Left cardiac atrium (tissue), 4 donors: ENCODE results near the gene DSP. TPM values are rescaled to one million over a fixed set of nuclear protein-coding genes. Genes with fewer than 3 reads are reported as not detected.
A peak's percentile ranks its signal among the peaks of the same experiment; 100 is the strongest.

Experiments used
- ATAC-seq, 2 donors: fragments of 200-7000 bp; cut with Tn5 transposase; one replicate each; pipeline ENCODE4 v1.9.1; 2020; ENCODE audit warnings: mild to moderate bottlenecking in 2 of 2, moderate library complexity in 2 of 2
- DNase-seq: peaks from one replicate; pipeline ENCODE4 v3.0.0-alpha.2; 2020
- intact Hi-C, 2 donors: fragments of 100-400 bp; cut with DNase I; formaldehyde crosslinking; loops; one replicate each; pipeline versions ENCODE4 v1.14.1 to v1.15.1; 2022 to 2023
- total RNA-seq, 2 donors: library from RNA; stranded (reverse); fragmentation: NEBNext Ultra II Directional; extraction: Animal tissue kit (Norgen Biotek cat#: 25700); gene quantifications; one replicate each; pipeline ENCODE4 v1.2.1, GENCODE V29; 2021
- donor health status: DM: no; HTN: yes; CAD: no.
- donor health status: DM: no; HTN: yes; CAD: no; lungs with severe emphysema.
- donor health status: DM: yes; HTN: yes; CAD: no.
- donor health status: Dilated cardiomyopathy.

The DSP gene
- total RNA-seq, 2 donors from 2014 or later = 179 to 198 TPM

GRCh38 chr6:7529141-7529540 is 12.3 kb upstream of the DSP start:
- no peak for ATAC-seq
- intact Hi-C loops = no loop called here
- no peak for DNase-seq

DNA sequence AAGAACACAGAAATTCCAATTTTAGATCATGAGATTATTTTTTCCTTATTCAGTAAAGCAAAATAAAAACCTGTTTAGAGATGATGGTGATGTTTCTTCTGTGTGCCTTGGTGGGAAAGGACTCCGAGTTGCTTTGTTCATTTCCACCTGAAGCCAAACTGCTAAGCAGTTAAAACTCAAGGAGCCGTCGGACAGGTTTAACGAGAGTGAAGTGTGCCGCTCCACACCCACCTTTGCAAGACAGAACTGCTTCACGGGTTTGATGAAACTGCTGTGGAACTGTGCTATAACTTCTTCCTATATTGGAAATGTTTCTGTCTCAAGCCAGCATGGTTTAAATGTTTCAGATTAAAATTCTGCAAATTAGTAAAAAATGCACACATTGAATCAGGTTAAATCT is 9.2 kb upstream of the DSP start:
- intact Hi-C loops = no loop called here
- ATAC-seq (no peak), DNase-seq (no peak)

- DNase-seq (no peak), ATAC-seq (no peak)
- intact Hi-C loops = no loop called here
These were observed 8.7 kb upstream of the DSP start for GRCh38 chr6:7532821-7533220.

DNA sequence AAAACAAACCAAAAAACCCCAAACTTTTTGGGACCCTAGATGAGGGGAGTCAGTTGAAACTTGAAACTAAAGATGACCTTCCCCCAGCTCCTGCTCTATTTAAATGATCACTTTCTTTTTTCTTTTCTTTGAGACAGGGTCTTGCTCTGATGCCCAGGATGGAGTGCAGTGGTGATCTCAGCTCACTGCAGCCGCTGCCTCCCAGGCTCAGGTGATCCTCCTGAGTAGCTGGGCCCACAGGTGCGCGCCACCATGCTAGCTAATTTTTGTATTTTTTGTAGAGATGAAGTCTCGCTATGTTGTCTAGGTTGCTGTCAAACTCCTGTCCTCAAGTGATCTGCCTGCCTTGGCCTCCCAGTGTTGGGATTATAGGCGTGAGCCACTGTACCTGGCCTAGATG is 7.3 kb upstream of the DSP start:
- ATAC-seq = no peak
- intact Hi-C loops = no loop called here
- DNase-seq = no peak

DNA sequence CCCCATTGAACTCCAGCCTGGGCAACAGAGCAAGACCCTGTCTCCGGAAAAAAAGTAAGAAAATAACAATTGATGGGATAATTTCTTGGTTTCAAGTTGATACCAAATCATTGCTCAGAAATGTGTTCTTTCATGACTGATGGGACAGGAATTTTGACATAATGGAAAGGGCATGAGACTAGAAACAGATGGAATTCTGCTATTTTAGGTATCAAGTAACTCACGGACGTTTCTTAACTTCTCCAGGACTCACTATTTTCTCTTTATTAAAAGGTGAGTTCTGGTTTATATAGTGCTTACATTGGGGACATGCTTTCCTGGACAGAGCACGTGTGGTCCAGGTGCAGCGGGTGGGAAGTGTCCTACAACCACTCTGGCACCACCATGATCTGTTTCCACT is 6.0 kb upstream of the DSP start:
- intact Hi-C loops = no loop called here
- DNase-seq (no peak), ATAC-seq (no peak)

DNA sequence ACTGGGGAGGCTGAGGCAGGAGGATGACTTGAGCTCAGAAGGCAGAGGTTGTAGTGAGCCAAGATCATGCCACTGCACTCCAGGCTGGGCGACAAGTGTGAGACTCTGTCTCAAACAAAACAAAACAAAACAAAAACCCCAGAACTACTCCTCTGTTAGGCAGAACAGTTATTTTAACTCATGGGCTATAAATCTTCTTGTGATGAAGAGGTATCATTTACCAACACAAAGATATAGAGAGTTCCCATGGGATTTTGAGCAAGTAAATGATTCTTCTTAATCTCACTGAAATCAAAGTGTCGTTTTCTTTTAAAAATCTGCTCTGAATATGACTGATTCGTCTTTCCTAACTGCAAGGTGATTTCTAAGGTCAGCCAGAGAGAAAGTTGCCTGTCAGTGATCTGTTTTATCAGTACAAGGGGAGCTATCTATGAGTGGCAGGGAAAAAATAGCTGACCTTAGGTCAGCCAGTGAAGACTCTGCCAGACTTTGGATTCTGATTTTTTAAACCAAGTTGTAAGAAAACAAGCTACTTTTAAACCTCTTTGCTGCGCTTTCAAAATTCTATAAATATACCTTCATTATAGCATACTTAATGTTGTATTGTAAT is 3.8 kb upstream of the DSP start:
- intact Hi-C loops = no loop called here
- DNase-seq = no peak
- ATAC-seq = no peak

DNA sequence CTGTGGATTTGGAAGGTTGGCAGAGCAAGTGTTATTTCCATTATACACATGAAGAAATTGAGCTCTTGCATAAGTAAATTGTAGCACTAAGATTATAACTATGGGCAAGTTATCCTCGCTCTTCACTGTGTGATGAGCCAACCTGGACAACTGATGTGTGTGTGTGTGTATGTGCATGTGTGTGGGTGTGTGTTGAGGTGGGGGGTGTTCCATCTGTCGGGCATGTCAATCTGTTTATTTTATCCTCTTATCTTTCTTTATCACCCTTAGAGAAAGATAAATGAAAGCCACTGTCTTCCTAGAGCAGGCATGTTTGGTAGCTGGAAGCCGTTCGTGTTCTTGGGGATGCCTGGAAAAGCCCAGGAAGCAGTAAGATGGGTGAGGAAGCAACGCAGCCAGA is 3.0 kb upstream of the DSP start:
- no peak for ATAC-seq
- DNase-seq = no peak
- intact Hi-C loops = no loop called here

DNA sequence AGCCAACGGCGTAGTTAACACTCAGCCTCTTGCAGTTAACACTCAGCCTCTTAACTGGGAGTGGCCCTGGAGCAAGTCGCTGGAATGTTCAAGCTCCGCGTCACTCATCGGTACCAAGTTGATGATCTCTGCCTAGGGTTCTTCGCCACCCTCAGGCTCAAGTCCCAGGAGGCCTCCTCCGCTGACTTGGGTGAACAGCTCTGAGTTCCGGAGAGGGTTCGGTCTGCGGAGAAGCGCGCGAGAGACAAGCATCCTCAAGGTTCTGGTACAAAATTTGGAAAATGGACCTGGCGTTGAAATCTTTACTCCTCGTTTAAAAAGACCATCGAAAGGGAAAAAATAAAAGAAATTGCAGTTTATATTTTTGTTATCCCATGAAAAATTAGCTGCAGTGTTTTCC is 876 bp upstream of the DSP start:
- intact Hi-C loops = loop anchor here in 1 of 2 donors (2.0 kb wide), 1 partner anchor 74 kb away; no protein-coding TSS in a partner anchor
- DNase-seq (peak; percentile 49), ATAC-seq (peak; percentile 35 to 53)

- ATAC-seq (peak; percentile 25 to 29), DNase-seq (peak; percentile 34)
- intact Hi-C loops = no loop called here
These were observed 798 bp downstream of the DSP start for GRCh38 chr6:7542065-7542873.

GRCh38 chr6:7542874-7543624 is 1.6 kb downstream of the DSP start:
- ATAC-seq (peak; percentile 62 to 63), DNase-seq (peak; percentile 74)
- intact Hi-C loops = no loop called here

DNA sequence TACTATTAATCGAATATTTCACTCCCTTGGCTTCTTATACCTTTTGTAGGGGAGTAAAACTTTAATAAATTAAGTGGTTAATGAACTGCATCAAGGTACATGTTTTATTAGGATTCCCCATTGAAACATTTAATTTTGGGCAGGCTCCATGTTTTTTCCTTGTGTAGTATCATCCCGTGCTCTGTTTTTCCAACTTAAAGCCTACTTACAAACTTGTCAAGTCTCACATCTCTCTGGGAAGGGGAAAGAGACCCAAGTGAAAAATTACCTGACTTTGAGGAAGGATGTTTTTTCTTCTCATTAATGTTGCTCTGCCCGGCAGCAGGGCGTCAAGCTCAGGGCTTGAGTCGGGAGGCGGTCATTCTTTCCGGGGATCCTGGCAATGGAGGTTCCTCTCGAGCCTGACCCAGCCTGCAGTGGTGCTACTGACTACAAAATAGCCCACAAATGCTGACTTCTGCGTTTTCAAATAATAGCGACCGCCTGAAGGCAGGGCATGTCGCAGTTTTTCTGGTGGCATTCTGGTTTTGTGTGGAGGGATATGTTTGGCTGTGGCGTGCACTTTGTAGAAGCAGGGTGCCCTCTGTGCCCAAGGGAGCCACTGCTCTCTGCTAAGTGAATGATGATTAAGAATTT is 2.4 kb downstream of the DSP start:
- ATAC-seq (no peak), DNase-seq (no peak)
- intact Hi-C loops = no loop called here

- ATAC-seq = no peak
- DNase-seq = no peak
- intact Hi-C loops = no loop called here
These were observed 3.1 kb downstream of the DSP start for GRCh38 chr6:7544597-7544996.

- intact Hi-C loops = no loop called here
- DNase-seq = no peak
- ATAC-seq = no peak
These were observed 4.0 kb downstream of the DSP start for GRCh38 chr6:7545316-7546019.

DNA sequence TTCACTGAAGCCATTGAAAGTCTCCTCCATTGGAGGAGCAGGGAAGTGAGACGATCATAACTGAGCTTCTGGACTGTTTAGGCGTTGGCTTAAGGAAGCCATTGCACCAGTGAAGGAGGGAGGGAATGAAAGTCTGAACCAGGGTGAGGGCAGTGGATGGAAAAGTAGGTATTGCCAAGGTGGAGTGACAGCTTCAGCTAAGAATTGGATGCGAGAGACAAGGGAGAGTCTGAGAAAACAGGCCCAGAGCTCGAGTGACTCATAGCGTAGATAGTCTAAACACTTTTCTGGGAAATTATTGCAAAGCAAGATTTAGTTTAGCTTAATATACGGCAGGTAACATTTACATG is 4.5 kb downstream of the DSP start:
- DNase-seq (no peak), ATAC-seq (peak in 1 of 2 donors; percentile 15)
- intact Hi-C loops = no loop called here

- ATAC-seq (no peak), DNase-seq (no peak)
- intact Hi-C loops = no loop called here
These were observed 4.9 kb downstream of the DSP start for GRCh38 chr6:7546383-7546782.

GRCh38 chr6:7546896-7547295 is 5.4 kb downstream of the DSP start:
- intact Hi-C loops = no loop called here
- ATAC-seq (no peak), DNase-seq (no peak)

DNA sequence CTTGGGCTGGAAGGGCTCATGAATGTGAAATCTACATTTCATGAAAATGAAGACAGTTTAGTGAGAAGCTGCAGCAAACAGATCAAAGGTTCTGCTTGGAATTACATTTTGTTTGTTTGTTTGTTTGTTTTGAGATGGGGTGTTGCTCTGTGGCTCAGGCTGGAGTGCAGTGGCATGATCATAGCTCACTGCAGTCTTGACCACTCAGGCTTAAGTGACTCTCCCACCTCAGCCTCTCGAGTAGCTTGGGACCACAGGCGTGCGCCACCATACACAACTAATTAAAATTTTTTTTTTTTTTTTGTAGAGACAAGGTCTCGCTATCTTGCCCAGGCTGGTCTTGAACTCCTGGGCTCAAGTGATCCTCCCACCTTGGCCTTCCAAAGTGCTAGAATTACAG is 5.8 kb downstream of the DSP start:
- DNase-seq (no peak), ATAC-seq (no peak)
- intact Hi-C loops = no loop called here

GRCh38 chr6:7550433-7550801 is 8.9 kb downstream of the DSP start:
- ATAC-seq (no peak), DNase-seq (no peak)
- intact Hi-C loops = no loop called here

DNA sequence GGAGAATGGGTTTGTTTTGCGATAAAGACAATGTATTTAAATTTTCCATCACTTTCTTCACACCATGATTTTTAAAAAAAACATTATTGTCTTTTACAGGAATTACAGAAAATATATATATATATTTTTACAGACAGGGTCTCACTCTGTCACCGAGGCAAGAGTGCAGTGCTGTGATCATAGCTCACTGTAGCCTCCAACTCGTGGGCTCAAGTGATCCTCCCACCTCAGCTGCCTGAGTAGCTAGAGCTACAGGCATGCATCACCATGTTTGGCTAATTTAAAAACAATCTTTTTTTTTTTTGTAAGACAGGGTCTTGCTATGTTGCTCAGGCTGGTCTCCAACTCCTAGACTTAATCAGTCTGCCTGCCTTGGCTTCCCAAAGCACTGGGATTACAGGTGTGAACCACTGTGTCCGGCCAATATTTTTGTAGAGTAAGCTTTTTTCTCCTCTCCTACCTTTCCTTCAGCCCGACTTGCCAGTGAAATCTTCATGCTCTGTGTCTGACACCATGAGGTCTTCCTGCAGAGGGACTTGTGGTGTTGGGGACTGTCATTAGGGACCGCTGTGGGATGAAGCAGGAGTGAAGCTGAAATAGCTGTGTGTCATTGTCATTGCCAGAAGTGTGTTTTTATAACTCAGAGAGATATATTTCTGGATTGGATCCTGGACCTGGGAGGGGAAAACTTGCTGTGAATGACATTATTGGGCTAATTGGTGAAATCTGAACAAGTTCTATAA is 13.2 kb downstream of the DSP start:
- intact Hi-C loops = no loop called here
- DNase-seq (no peak), ATAC-seq (peak; percentile 41 to 58)
